OCI-LY7 (cell line): Measurements from ENCODE around the gene C7orf57.

ENCODE experiments used
- EZH2phosphoT487 ChIP-seq: fragments of 200-600 bp; sonication (generic); IDR thresholded peaks from 2 replicates; pipeline ENCODE4 v1.6.1; 2018; ENCODE audit warnings: low read depth, borderline replicate concordance, mild to moderate bottlenecking, mixed run types, antibody characterized with exemption, low read length, moderate library complexity, mixed read lengths
- TF ChIP-seq, protein P1 (sequence below): fragments of 200-600 bp; sonication (generic); conservative IDR thresholded peaks from 2 replicates; pipeline ENCODE4 v1.5.1; 2014; ENCODE audit warnings: mild to moderate bottlenecking, antibody characterized with exemption, low read length, moderate library complexity, mixed read lengths

DNA sequence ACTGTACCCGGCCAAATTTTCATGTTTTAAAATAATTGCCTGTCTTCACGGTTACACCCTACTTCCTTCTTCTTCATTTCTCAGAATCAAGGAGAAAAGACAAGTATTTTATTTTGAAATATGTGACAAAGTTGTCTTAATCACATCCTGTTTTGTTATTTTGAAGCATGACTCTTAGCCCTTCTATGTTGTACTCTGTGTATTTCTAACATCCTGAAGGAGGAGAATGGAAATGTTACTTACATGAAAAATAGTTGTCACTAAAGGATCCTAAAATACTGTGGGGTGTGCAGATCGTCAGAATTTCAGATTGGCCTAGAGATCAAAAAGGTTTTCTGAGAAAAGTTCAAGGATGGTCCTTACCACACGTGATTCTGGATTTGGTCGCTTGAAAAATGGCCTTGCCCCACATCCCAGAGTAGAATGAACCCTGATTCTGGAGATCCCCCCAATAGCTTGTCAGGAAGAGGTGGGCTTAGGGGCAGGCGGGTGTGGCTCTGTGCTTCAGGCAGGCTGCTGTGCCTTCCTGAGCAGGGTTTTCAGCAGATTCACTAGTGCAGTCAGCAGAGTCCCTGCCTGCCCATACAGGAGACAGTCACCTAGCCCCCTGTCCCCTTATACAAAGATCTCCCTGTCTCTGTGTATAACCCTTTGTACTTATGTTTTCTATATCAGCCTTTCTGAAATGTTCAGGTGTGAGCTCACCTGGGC is 62.3 kb downstream of the C7orf57 start:
- TF ChIP-seq, protein P1, sequence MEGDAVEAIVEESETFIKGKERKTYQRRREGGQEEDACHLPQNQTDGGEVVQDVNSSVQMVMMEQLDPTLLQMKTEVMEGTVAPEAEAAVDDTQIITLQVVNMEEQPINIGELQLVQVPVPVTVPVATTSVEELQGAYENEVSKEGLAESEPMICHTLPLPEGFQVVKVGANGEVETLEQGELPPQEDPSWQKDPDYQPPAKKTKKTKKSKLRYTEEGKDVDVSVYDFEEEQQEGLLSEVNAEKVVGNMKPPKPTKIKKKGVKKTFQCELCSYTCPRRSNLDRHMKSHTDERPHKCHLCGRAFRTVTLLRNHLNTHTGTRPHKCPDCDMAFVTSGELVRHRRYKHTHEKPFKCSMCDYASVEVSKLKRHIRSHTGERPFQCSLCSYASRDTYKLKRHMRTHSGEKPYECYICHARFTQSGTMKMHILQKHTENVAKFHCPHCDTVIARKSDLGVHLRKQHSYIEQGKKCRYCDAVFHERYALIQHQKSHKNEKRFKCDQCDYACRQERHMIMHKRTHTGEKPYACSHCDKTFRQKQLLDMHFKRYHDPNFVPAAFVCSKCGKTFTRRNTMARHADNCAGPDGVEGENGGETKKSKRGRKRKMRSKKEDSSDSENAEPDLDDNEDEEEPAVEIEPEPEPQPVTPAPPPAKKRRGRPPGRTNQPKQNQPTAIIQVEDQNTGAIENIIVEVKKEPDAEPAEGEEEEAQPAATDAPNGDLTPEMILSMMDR = no peak
- no peak for TF ChIP-seq EZH2phosphoT487
